Left lung (tissue), 10 donors: Measurements from ENCODE around the gene MAOA. TPM values are rescaled to one million over a fixed set of nuclear protein-coding genes. Genes with fewer than 3 reads are reported as not detected.

ENCODE experiments used
- ATAC-seq: fragments of 200-7000 bp; cut with Tn5 transposase; one replicate; pipeline ENCODE4 v1.9.1; 2020; ENCODE audit warnings: moderate library complexity
- DNase-seq, 4 donors: peaks; one replicate each; pipeline ENCODE4 v3.0.0-alpha.2; 2013 to 2020
- H3K27ac ChIP-seq, 2 donors: fragments of 200-600 bp; sonication (generic) in 1 of 2; one replicate each; pipeline versions ENCODE4 v1.5.0 to v1.8.0; 2020 to 2021
- H3K27me3 ChIP-seq, 2 donors: fragments of 200-600 bp; sonication (generic) in 1 of 2; one replicate each; pipeline versions ENCODE4 v1.5.0 to v1.8.0; 2020 to 2021
- H3K36me3 ChIP-seq, 2 donors: fragments of 200-600 bp; sonication (generic) in 1 of 2; one replicate each; pipeline versions ENCODE4 v1.5.0 to v1.8.0; 2020 to 2021
- H3K4me1 ChIP-seq, 2 donors: fragments of 200-600 bp; one replicate each; pipeline ENCODE4 v1.8.0; 2021
- H3K4me3 ChIP-seq, 2 donors: fragments of 200-600 bp; sonication (generic) in 1 of 2; one replicate each; pipeline versions ENCODE4 v1.5.0 to v1.8.0; 2020 to 2021; ENCODE audit warnings: mild to moderate bottlenecking in 1 of 2
- H3K9me3 ChIP-seq, 2 donors: fragments of 200-600 bp; sonication (generic) in 1 of 2; one replicate each; pipeline versions ENCODE4 v1.5.0 to v1.8.0; 2020 to 2021
- CTCF ChIP-seq, 2 donors: fragments of 200-600 bp; sonication (generic) in 1 of 2; IDR thresholded peaks; one replicate each; pipeline versions ENCODE4 v1.5.0 to v1.8.0; 2021; ENCODE audit warnings: antibody characterized with exemption in 2 of 2
- intact Hi-C, 2 donors: fragments of 100-400 bp; cut with DNase I; formaldehyde crosslinking; loops; one replicate each; pipeline versions ENCODE4 v1.11.2 to v1.14.2; 2022
- polyA plus RNA-seq, 6 donors: library from polyadenylated mRNA; unstranded; fragments of 120-200 nt; gene quantifications; one replicate each; pipeline ENCODE4 v1.2.1, GENCODE V29; 2013; ENCODE audit not compliant: insufficient read length in 6 of 6
- total RNA-seq, 2 donors: library from RNA; stranded (reverse); fragmentation: NEBNext Ultra II Directional; extraction: Animal tissue kit (Norgen Biotek cat#: 25700); gene quantifications; one replicate each; pipeline ENCODE4 v1.2.1, GENCODE V29; 2021
- donor health status: DM: no; HTN: yes; CAD: no.
- donor health status: DM: no; HTN: no; CAD: no.

Gene MAOA
- total and polyA plus RNA-seq, 8 donors = 54.2 to 159 (median 56.1) TPM

GRCh38 chrX:43747476-43747875 is 91.4 kb downstream of the MAOA start:
- no peak overlapping the region for H3K27ac ChIP-seq

GRCh38 chrX:43750248-43750676 is 94.2 kb downstream of the MAOA start:
- no peaks in the 10 kb centered on the region for H3K36me3 ChIP-seq
- H3K27me3 ChIP-seq = no peaks in the 10 kb centered on the region
- H3K27ac ChIP-seq = peak overlapping the region in 1 of 2 donors; percentile 53
- no peaks in the 10 kb centered on the region for H3K4me1 ChIP-seq
- H3K9me3 ChIP-seq = no peaks in the 10 kb centered on the region
- ATAC-seq (peak; percentile 86), DNase-seq (peak in 2 of 4 donors; percentile 38 to 50)
- no peak overlapping the region for H3K4me3 ChIP-seq
- peak; percentile 33 to 43 for TF ChIP-seq CTCF (IDR thresholded peaks at IDR 0.05)
- intact Hi-C loops = loop anchor here in 1 of 2 donors (5.0 kb wide), 1 partner anchor 188 kb away; no protein-coding TSS in a partner anchor

More at GRCh38 chrX:43747476-43747875, 91.4 kb downstream of the MAOA start:
- ATAC-seq (no peak), DNase-seq (no peak)
- intact Hi-C loops = no loop called here
- TF ChIP-seq CTCF (IDR thresholded peaks at IDR 0.05) = no peak
- no peaks in the 10 kb centered on the region for H3K27me3 ChIP-seq
- H3K9me3 ChIP-seq = no peaks in the 10 kb centered on the region
- peaks cover 0 to 2% of the 10 kb centered on the region in 2 donors for H3K36me3 ChIP-seq
- H3K4me1 ChIP-seq = peaks cover 0 to under 1% of the 10 kb centered on the region in 2 donors
- H3K4me3 ChIP-seq = no peak overlapping the region

- no peak for TF ChIP-seq CTCF (IDR thresholded peaks at IDR 0.05)
- ATAC-seq = no peak
- no peak for DNase-seq
- H3K27me3 ChIP-seq = no peaks in the 10 kb centered on the region
- no peak overlapping the region for H3K27ac ChIP-seq
- H3K4me1 ChIP-seq = no peaks in the 10 kb centered on the region
- H3K36me3 ChIP-seq = no peaks in the 10 kb centered on the region
- intact Hi-C loops = loop anchor here in 1 of 2 donors (5.0 kb wide), 1 partner anchor 191 kb away; no protein-coding TSS in a partner anchor
- H3K9me3 ChIP-seq = no peaks in the 10 kb centered on the region
- no peak overlapping the region for H3K4me3 ChIP-seq
These were observed 97.5 kb downstream of the MAOA start for GRCh38 chrX:43753637-43754036.

GRCh38 chrX:43756076-43756475 is 100.0 kb downstream of the MAOA start:
- intact Hi-C loops = no loop called here
- H3K27ac ChIP-seq = no peak overlapping the region
- no peak overlapping the region for H3K4me3 ChIP-seq
- no peak for DNase-seq
- no peaks in the 10 kb centered on the region for H3K9me3 ChIP-seq
- no peaks in the 10 kb centered on the region for H3K4me1 ChIP-seq
- TF ChIP-seq CTCF (IDR thresholded peaks at IDR 0.05) = no peak
- H3K27me3 ChIP-seq = no peaks in the 10 kb centered on the region
- no peak for ATAC-seq
- no peaks in the 10 kb centered on the region for H3K36me3 ChIP-seq

- ATAC-seq = no peak
- no peaks in the 10 kb centered on the region for H3K27me3 ChIP-seq
- DNase-seq = no peak
- intact Hi-C loops = no loop called here
- no peaks in the 10 kb centered on the region for H3K36me3 ChIP-seq
- H3K4me1 ChIP-seq = no peaks in the 10 kb centered on the region
- H3K27ac ChIP-seq = no peak overlapping the region
- no peak for TF ChIP-seq CTCF (IDR thresholded peaks at IDR 0.05)
- H3K9me3 ChIP-seq = no peaks in the 10 kb centered on the region
- H3K4me3 ChIP-seq = no peak overlapping the region
These were observed 101.9 kb downstream of the MAOA start for GRCh38 chrX:43758044-43758443.
